ENCODE data around the gene BAIAP2. TPM values are rescaled to one million over a fixed set of nuclear protein-coding genes. Genes with fewer than 3 reads are reported as not detected.
A peak's percentile ranks its signal among the peaks of the same experiment; 100 is the strongest.
"Not testable (repeated sequence)": the region's sequence is repeated elsewhere in the genome, so short reads cannot be mapped to it uniquely, and the experiment has no call there.

The BAIAP2 gene
- total RNA-seq, 8 experiments from 2014 or later = 10.2 to 42.0 (median 28.6) TPM

DNA sequence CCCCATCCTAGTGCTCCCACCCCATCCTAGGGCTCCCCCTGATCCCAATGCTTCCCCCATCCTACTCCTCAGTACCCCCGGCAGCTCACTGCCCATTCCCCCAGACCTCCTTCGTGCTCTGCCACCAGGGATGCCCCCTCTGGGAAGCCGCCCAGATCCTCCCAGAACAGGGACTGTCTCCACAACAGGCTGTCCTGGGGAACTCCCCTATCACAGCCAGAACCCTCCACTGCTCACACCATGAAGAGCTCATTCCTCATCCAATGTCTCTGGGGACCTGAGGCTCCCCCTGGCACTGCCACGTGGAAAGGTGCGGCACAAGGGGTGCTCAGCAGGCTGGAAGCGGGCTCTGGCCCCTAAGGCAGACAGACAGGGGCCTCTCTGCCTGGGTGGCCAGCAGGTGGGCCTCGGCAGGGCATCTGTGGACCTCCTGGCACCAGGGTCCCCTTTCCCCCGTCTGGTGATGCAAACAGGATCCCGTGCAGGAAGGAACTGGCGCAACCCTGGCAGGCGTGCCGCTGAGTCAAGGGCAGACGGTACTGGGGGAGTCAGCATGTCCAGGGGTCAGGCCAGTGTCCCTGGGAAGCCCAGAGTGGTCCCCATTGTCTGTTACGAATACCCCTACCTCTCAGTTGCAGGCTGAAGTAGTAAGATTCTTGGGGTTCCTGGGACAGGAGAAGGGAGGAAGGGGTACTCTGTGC is 115.6 kb downstream of the BAIAP2 start:
- Histone ChIP-seq H3K4me1 (replicated peaks in 1 of 2) (no peaks in the 10 kb centered on the region), H3K4me3 (no peak overlapping the region), H3K27ac (no peak overlapping the region)
- in situ Hi-C loops (cut with MboI; ENCODE audit: low pct_unique_long_range_greater_than_20kb in 2 of 9, low sequenced_read_pairs in 9 of 9, unreplicated experiment in 9 of 9) = no loop called here
- 71 to 89% methylated on average over 3 to 8 of the region's 14 CpGs; no CpG with 5 or more reads in 8 of the 10 experiments for WGBS, 10 experiments
- ATAC-seq (replicated peaks in 6 of 8) = no peak

DNA sequence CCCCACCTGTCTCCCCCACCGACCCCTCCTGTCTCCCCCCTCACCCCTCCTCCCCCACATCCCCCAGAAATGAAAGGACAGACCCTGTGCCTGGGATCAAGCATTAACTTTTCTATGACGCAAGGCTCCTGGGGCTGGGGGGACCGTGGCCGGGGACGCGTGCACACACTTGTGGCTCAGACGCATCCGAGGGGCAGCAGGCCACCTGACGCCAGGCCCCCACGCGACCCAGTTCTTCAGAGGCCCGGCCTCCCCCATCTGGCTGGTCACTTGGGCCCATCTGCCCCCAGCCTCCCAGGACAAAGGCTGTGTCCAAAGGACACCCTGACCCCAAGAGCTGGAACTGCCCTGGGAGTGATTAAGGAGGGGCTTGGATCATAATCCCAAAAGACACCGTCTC is 116.3 kb downstream of the BAIAP2 start:
- WGBS, 10 experiments = no CpG with 5 or more reads among the region's 13 CpGs
- Histone ChIP-seq H3K27ac (no peak overlapping the region), H3K4me3 (no peak overlapping the region), H3K4me1 (replicated peaks in 1 of 2) (no peaks in the 10 kb centered on the region)
- ATAC-seq (replicated peaks in 6 of 8) = no peak
- in situ Hi-C loops (cut with MboI; ENCODE audit: low pct_unique_long_range_greater_than_20kb in 2 of 9, low sequenced_read_pairs in 9 of 9, unreplicated experiment in 9 of 9) = no loop called here

DNA sequence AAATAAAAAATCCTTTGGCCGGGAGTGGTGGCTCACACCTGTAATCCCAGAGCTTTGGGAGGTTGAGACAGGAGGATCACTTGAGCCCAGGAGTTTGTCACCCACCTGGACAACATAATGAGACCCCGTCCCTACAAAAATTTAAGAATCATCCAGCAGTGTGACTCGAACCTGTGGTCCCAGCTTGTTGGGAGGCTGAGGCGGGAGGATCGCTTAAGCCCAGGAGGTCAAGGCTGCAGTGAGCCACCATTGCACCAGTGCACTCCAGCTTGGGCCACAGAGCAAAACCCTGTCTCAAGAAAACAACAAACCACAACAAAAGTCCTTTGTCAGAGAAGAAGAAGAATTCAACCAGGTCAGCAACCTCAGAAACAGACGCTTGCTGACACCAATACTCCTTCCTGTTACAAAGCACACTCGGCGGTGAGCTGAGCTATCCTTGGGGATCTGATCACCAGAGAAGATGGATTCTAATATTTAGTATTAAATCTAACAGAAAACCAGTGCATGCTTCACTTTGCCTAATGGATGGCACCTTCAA is 117.4 kb downstream of the BAIAP2 start:
- H3K4me1 ChIP-seq (replicated peaks in 1 of 2) = no peaks in the 10 kb centered on the region
- in situ Hi-C loops (cut with MboI; ENCODE audit: low pct_unique_long_range_greater_than_20kb in 2 of 9, low sequenced_read_pairs in 9 of 9, unreplicated experiment in 9 of 9) = no loop called here
- no peak for ATAC-seq (replicated peaks in 6 of 8)
- H3K4me3 ChIP-seq = no peak overlapping the region
- H3K27ac ChIP-seq = no peak overlapping the region
- WGBS, 10 experiments = 55 to 100% (median 83%) methylated on average over 1 to 7 of the region's 8 CpGs; no CpG with 5 or more reads in 3 of the 10 experiments

DNA sequence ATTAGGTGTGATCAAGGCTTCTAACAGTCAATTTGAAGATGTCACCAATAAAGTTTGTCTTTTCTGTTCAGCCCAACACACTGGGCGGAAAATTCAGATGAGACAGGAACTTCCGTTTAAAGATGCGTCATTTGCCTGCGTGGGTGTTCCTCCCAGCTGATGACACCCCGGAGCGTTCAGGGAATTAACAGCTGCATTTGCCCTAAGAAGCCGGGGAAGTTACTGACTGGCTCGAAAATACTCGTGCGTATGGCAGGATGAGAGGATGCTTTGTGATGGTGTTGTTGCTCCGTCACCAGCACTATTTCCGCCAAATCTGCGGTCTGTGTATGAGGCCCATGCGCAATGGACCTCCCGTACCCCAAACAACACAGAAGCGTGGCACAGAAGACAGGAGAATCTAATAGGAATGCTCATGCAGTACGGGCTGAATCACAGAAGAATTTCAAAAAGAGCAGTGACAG is 118.4 kb downstream of the BAIAP2 start:
- peak in 3 of 8 experiments; percentile 59 to 98 (median 96) for ATAC-seq (replicated peaks in 6 of 8)
- 39 to 90% (median 76%) methylated on average over 3 to 14 of the region's 17 CpGs; no CpG with 5 or more reads in 4 of the 10 experiments for WGBS, 10 experiments
- H3K27ac ChIP-seq = no peak overlapping the region

DNA sequence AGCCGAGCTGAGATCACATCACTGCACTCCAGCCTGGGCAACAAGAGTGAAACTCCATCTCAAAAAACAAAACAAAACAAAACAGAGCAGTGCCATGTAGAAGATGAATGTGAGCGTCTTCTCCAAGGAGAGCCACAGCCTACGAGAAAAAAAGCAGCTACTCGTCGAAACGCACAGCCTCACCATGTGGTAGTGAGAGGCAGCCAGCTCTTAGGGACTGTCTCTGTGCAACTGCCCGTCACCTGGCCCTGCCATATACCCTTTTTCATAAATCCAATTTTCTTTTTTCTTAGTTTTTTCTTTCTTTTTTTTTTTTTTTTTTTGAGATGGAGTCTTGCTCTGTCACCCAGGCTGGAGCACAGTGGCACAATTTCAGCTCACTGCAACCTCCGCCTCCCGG is 119.1 kb downstream of the BAIAP2 start:
- H3K4me1 ChIP-seq (replicated peaks in 1 of 2); ATAC-seq (replicated peaks in 6 of 8); H3K27ac ChIP-seq; H3K4me3 ChIP-seq; in situ Hi-C loops (cut with MboI; ENCODE audit: low pct_unique_long_range_greater_than_20kb in 2 of 9, low sequenced_read_pairs in 9 of 9, unreplicated experiment in 9 of 9): not testable (repeated sequence)
- WGBS, 10 experiments = 45 to 93% (median 81%) methylated on average over 4 to 8 of the region's 9 CpGs; no CpG with 5 or more reads in 1 of the 10 experiments

More for the DNA sequence above, 118.4 kb downstream of the BAIAP2 start:
- no peak overlapping the region for H3K4me3 ChIP-seq
- H3K4me1 ChIP-seq (replicated peaks in 1 of 2) = no peaks in the 10 kb centered on the region
- in situ Hi-C loops (cut with MboI; ENCODE audit: low pct_unique_long_range_greater_than_20kb in 2 of 9, low sequenced_read_pairs in 9 of 9, unreplicated experiment in 9 of 9) = no loop called here

DNA sequence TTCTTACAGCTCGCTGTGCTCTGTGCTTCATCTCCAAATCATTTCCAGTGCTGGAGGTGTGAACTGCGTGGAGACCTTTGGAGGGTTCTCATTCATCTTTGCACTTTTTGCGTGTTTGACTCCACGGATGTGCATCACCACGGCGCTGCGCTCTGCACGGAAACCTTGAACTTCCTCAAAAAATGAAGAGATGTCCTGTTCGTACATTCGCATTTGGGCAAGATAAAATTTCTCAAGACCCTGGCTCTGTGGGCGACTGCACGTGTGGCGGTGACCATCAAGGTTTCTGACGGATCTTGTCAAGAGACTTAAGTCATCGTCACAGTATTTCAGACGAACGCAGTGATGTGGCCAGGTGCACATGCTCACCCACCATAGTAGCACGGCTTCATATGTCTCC is 120.0 kb downstream of the BAIAP2 start:
- ATAC-seq (replicated peaks in 6 of 8) = no peak
- Histone ChIP-seq H3K4me1 (replicated peaks in 1 of 2) (no peaks in the 10 kb centered on the region), H3K4me3 (no peak overlapping the region), H3K27ac (no peak overlapping the region)
- in situ Hi-C loops (cut with MboI; ENCODE audit: low pct_unique_long_range_greater_than_20kb in 2 of 9, low sequenced_read_pairs in 9 of 9, unreplicated experiment in 9 of 9) = no loop called here
- WGBS, 10 experiments = 73 to 100% (median 98%) methylated on average over 1 to 14 of the region's 18 CpGs

DNA sequence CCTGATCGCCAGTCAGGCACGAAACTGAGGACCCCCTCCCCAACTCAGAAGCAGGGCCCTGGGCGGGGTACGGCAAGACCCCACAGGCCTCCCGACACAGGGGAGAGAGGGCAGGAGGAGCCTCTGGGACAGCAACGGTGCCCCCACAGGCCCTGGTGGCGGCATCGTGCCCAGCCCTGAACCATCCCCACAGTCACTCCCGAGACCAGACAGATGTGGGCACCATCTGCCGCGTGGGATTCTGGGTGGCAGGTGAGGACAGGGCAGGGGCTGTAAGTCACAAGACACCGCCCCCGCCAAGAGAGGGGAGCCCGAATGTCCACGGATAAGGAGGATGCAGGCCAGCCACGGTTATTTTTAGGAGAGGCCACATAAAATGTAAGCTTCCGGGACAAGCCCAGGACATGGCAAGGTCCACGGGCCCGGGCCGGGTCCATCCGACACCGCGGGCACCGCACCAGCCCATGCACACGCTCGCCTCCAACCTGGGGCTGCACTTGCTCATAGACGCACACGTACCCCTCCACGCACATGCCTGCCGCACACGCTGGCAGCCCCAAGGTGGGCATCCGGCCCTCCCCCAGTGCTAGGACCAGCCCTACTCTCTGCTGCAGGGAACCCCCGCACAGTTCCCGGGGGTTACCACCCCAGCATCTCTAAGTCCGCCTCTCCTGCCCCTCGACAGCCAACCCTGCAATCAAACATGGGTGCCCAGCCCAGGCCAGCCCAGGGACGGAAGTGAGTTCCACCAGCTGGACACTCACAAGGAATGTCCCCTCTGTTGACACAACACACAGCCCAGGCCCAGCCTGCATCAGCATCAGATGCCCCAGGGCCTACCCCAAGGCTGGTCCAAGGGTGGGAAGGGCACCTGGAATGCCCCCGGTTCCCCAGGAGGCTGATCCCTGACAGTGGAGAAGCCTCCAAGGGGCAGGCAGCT is 122.2 kb downstream of the BAIAP2 start:
- WGBS, 10 experiments = 30 to 100% (median 90%) methylated on average over 1 to 7 of the region's 38 CpGs; no CpG with 5 or more reads in 6 of the 10 experiments
- in situ Hi-C loops (cut with MboI; ENCODE audit: low pct_unique_long_range_greater_than_20kb in 2 of 9, low sequenced_read_pairs in 9 of 9, unreplicated experiment in 9 of 9) = no loop called here
- no peaks in the 10 kb centered on the region for H3K4me1 ChIP-seq (replicated peaks in 1 of 2)
- H3K27ac ChIP-seq = no peak overlapping the region
- peak in 1 of 8 experiments; percentile 6 for ATAC-seq (replicated peaks in 6 of 8)
- H3K4me3 ChIP-seq = no peak overlapping the region

DNA sequence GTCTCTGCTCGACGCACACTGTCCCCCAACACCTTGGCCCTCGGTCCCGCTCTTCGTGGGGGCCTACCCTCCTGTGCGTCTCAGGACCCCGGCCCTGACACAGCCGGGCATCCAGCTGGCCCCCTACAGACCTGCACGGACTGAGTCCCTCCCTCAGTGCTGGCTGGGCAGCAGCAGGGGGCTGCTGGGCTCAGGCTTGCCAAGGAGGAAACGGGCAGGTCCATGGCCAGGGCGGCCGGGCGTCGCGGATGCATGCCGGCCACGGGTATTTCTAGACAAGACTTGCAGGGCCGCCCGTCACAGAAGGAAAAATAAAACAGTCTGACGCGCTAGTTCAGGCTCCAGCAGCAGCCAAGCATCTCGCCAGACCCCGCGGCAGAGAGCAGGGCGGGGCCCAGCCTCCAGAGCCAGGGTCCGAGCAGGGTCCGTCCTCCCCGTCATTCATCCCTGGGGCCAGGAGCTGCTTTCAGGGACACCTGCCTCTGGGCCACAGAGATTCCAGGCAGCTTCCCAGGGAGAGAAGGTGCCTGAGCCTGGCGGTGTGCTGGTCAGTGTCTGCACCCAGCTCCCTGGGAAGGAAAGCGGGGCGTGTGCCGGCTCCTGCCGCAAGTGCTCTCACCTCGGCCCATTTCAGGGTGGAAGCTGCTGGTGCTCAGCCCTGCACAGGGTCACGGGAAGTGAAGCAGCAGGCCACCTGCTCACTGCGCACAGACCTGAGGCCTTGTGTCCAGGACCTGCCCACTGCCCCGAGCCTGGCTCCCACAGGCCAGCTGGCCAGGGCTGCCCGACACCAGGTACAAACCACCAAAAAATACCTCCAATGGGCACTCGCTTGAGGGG is 123.1 kb downstream of the BAIAP2 start:
- 57 to 91% (median 78%) methylated on average over 2 to 16 of the region's 39 CpGs; no CpG with 5 or more reads in 3 of the 10 experiments for WGBS, 10 experiments
- no peak overlapping the region for H3K27ac ChIP-seq
- H3K4me1 ChIP-seq (replicated peaks in 1 of 2) = no peaks in the 10 kb centered on the region
- no peak for ATAC-seq (replicated peaks in 6 of 8)
- H3K4me3 ChIP-seq = no peak overlapping the region
- in situ Hi-C loops (cut with MboI; ENCODE audit: low pct_unique_long_range_greater_than_20kb in 2 of 9, low sequenced_read_pairs in 9 of 9, unreplicated experiment in 9 of 9) = no loop called here

DNA sequence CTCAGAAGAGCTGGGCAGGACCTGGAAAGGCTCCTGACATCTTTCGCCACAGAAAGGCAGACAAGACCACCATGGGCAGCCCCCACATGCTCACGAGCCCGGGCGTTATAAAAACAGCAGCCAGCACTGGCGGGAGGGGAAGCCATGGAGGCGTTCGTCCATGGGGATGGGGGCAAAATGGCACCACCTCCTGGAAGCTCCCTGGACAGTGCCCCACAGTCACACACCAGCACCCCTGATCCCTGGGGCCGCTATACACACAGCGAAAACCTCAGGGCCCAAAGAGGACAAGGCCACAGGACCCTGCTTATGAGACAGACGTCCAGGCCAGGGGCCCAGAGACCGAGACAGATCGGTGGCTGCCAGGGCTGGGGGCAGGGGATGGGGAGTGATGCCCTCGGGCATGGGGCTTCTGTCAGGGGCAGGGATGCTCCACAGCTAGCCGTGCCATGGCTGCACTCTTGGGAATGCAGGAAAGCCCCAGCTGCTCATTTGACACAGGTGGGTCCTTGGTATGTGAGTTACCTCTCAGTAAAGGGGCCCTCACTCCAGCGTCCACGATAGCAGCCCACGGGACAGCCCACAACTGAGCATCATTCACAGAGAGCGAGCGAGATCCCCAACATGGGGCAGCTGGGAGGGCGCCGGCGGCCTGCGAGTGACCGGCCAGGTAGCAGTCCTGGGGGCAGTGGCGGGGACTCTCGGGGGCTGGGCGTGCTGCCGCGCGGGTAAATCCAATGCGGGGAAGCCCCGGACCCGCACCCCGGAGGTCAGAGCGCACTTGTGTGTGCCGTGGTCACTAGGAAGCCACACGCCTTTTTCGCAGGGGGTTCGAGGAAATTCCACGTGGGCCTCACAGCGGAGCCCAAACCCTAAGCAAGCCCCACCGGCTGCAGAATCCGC is 124.0 kb downstream of the BAIAP2 start:
- Histone ChIP-seq H3K27ac (no peak overlapping the region), H3K4me3 (no peak overlapping the region), H3K4me1 (replicated peaks in 1 of 2) (no peaks in the 10 kb centered on the region)
- no peak for ATAC-seq (replicated peaks in 6 of 8)
- 83 to 94% (median 92%) methylated on average over 1 to 8 of the region's 43 CpGs; no CpG with 5 or more reads in 7 of the 10 experiments for WGBS, 10 experiments
- in situ Hi-C loops (cut with MboI; ENCODE audit: low pct_unique_long_range_greater_than_20kb in 2 of 9, low sequenced_read_pairs in 9 of 9, unreplicated experiment in 9 of 9) = no loop called here

DNA sequence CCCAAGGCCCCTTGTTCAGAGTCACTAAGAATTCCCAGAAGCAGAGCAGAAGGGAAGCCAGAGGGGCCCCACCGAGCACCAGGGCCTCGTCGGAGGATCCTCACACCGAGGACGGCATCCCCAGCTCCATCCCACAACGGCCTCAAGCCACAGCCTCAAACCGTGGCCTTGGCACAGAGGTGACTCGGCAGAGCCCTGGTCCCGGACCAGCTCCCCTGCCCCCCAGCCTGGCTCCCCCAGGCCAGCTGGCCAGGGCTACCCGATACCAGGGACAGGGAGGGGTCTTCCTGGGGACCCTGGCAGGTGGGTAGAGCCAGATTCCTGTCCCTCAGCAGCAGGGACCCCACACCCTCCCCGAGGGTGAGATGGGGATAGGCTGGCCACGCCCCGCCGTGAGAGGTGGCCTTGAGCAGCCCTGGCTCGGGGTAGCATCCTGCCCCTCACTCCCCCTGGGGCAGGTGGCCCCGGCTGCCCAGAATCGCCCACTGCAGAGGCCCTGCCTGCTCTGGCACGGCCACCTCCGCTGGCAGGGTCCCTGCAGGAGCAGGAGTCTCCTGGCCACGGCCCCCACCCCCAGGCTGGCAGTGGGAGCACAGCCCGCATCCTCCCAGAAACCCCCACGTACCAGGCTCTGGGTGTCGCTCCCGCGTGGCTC is 124.8 kb downstream of the BAIAP2 start:
- ATAC-seq (replicated peaks in 6 of 8) = no peak
- WGBS, 10 experiments = 80% methylated on average over 1 to 2 of the region's 25 CpGs; no CpG with 5 or more reads in 8 of the 10 experiments
- H3K4me3 ChIP-seq = no peak overlapping the region

DNA sequence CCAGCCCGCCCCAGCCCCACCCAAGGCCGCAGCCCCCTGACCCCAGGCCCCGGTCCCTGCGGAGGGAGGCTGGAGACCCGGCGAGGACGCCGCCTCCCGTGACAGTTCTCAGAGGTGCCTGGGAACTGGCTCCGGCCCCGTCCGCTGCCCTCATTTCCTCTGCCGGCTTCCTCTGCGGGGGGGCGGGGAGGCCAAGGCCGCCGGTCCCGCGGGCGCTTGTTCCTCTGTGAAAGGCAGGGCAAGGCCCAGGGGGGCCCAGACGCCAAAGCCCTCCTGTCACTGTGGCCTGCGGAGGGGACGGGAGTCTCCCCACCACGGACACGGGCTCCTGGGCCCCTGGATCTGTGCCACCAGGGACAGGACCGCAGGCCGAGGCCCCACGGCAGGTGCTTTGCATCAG is 125.4 kb downstream of the BAIAP2 start:
- no peak for ATAC-seq (replicated peaks in 6 of 8)
- no CpG with 5 or more reads among the region's 28 CpGs for WGBS, 10 experiments

More for the DNA sequence above, 124.8 kb downstream of the BAIAP2 start:
- Histone ChIP-seq H3K27ac (no peak overlapping the region), H3K4me1 (replicated peaks in 1 of 2) (peaks cover 4 to 6% of the 10 kb centered on the region in 2 donors)
- in situ Hi-C loops (cut with MboI; ENCODE audit: low pct_unique_long_range_greater_than_20kb in 2 of 9, low sequenced_read_pairs in 9 of 9, unreplicated experiment in 9 of 9) = no loop called here

More for the DNA sequence above, 125.4 kb downstream of the BAIAP2 start:
- Histone ChIP-seq H3K4me1 (replicated peaks in 1 of 2) (peaks cover 9 to 11% of the 10 kb centered on the region in 2 donors), H3K4me3 (no peak overlapping the region), H3K27ac (no peak overlapping the region)
- in situ Hi-C loops (cut with MboI; ENCODE audit: low pct_unique_long_range_greater_than_20kb in 2 of 9, low sequenced_read_pairs in 9 of 9, unreplicated experiment in 9 of 9) = no loop called here

Data from motor neuron (in vitro differentiated cells).